BE2C (cell line): ENCODE data around the gene RAB22A.
"Not testable (repeated sequence)": the region's sequence is repeated elsewhere in the genome, so short reads cannot be mapped to it uniquely, and the experiment has no call there.

ENCODE experiments used
- DNase-seq: peaks from one replicate; pipeline ENCODE4 v3.0.0-alpha.2; 2020
- H3K27me3 ChIP-seq: fragments of 250-450 bp; sonication (Bioruptor Pico); 2 replicates; pipeline ENCODE4 v1.5.1; 2020; ENCODE audit warnings: mild to moderate bottlenecking
- H3K36me3 ChIP-seq: fragments of 250-450 bp; sonication (Bioruptor Pico); 2 replicates; pipeline ENCODE4 v1.5.1; 2020; ENCODE audit warnings: mild to moderate bottlenecking
- H3K4me1 ChIP-seq: fragments of 250-450 bp; sonication (Bioruptor Pico); 2 replicates; pipeline ENCODE4 v1.5.1; 2020
- H3K4me3 ChIP-seq: 2 replicates; pipeline ENCODE4 v1.5.1; 2011; ENCODE audit warnings: low read depth, low read length
- H3K9me3 ChIP-seq: fragments of 250-450 bp; sonication (Bioruptor Pico); 2 replicates; pipeline ENCODE4 v1.5.1; 2020
- TF ChIP-seq, protein P1 (sequence below): IDR thresholded peaks from 2 replicates; pipeline ENCODE4 v1.5.1; 2012; ENCODE audit warnings: mild to moderate bottlenecking, low read depth, low read length

RAB22A gene

DNA sequence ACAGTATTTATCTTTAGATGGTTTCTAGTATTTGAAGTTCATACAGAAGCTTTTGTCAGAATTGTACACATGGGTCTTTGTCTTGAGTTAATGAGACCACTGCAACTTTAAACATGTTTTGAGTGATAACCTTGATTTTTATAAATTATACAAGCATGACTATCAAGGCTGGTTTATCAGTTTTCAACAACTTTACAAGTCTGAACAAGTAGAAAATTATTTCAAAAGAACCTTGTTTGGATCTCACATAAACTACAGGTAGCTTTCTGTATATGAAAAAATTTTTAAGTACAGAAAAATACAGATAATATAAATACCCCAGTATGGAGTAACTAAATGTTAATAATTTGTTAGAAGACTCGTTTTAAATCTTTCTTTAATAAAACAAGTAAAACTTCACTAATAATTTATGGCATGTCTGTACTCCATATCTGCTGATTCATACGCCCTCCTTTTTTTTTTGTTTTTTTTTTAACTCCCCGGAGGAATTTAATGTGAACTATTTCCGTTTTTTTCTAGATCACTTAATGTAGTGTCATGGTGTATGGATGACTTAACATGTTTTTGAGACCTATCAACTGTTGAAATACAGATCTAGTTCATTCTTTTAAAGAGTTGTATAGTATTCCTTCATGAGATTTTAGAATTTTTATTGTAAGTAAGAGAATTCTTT lies 97.8 kb downstream of the RAB22A start:
- H3K9me3 ChIP-seq, result no peaks in the 10 kb centered on the region
- no peak overlapping the region for H3K4me3 ChIP-seq
- no peaks in the 10 kb centered on the region for H3K27me3 ChIP-seq
- DNase-seq, result no peak
- TF ChIP-seq, protein P1, sequence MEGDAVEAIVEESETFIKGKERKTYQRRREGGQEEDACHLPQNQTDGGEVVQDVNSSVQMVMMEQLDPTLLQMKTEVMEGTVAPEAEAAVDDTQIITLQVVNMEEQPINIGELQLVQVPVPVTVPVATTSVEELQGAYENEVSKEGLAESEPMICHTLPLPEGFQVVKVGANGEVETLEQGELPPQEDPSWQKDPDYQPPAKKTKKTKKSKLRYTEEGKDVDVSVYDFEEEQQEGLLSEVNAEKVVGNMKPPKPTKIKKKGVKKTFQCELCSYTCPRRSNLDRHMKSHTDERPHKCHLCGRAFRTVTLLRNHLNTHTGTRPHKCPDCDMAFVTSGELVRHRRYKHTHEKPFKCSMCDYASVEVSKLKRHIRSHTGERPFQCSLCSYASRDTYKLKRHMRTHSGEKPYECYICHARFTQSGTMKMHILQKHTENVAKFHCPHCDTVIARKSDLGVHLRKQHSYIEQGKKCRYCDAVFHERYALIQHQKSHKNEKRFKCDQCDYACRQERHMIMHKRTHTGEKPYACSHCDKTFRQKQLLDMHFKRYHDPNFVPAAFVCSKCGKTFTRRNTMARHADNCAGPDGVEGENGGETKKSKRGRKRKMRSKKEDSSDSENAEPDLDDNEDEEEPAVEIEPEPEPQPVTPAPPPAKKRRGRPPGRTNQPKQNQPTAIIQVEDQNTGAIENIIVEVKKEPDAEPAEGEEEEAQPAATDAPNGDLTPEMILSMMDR, result no peak
- peaks cover 3% of the 10 kb centered on the region; the same call in 1 of the 2 replicates for H3K4me1 ChIP-seq
- no peaks in the 10 kb centered on the region for H3K36me3 ChIP-seq

DNA sequence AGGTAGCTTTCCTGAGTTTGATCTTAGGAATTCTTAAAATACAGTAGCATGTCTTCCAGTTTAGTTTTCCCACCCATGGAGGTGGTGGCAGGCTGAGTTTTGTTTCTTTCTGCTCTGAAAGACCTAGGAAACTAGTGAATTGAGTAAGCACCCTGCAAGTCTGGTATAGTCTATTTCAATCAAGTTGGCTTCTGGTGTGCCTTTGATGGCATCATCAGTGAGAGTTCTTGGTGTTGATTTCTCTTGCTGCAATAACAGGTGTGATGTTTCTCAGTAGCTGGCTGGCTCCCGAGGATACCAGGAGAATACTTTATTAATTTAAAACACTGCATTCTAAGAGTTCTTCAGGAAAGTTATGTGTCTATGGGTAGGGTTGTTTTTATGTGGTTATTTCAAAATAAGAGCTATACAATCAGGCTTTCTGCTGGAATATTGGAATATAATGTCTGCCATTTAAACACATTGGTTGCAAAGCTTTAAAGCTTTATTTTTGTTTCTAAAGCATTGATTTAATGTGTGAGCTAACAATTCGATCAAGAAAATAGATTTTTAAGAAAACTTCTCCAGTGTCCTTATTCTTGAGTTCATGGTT lies 98.5 kb downstream of the RAB22A start:
- no peaks in the 10 kb centered on the region for H3K27me3 ChIP-seq
- H3K4me3 ChIP-seq, result no peak overlapping the region
- no peak for DNase-seq
- peaks cover 3% of the 10 kb centered on the region; the same call in 1 of the 2 replicates for H3K4me1 ChIP-seq
- TF ChIP-seq, protein P1, result no peak
- H3K9me3 ChIP-seq, result no peaks in the 10 kb centered on the region
- H3K36me3 ChIP-seq, result no peaks in the 10 kb centered on the region

DNA sequence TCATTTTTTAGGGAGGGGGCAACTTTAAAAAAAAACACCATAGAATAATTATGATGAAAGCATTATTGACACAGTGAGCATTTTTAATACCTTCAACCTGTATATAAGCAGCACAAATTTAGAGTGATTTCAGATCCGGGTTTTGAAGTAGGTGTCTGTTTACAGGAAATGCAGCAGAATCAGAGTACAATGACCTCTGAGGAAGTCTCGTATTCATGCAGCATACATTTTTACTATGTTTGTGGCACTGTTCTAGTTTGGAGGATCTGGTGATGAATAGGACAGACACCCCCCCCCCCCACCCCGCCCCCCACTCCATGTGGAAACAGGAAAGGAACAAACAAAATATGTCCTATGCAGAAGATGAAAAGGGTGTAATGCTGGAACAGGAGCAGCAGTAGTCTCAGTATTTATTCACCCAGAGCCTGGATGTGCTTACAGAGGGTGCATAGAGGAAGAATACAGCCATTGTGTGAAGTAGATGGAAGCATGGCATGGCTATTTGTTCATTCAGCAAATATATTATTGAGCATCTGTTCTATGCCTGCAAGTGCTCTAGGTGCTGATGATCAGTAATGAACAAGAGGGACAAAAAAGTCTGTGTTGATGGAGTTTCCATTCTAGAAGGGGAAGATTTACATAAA lies 99.2 kb downstream of the RAB22A start:
- TF ChIP-seq, protein P1, result no peak
- no peak for DNase-seq
- Histone ChIP-seq H3K4me3 (no peak overlapping the region), H3K27me3 (no peaks in the 10 kb centered on the region), H3K4me1 (no peaks in the 10 kb centered on the region; the same call in 1 of the 2 replicates), H3K36me3 (no peaks in the 10 kb centered on the region), H3K9me3 (no peaks in the 10 kb centered on the region)

DNA sequence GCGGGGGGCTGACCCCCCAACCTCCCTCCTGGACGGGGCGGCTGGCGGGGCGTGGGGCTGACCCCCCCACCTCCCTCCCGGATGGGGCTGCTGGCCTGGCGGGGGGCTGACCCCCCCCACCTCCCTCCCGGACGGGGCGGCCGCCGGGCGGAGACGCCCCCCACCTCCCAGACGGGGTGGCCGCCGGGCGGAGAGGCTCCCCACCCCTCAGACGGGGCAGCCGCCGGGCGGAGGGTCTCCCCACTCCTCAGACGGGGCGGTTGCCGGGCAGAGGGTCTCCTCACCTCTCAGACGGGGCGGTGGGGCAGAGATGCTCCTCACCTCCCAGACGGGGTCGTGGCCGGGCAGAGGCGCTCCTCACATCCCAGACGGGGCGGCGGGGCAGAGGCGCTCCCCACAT lies 104.7 kb downstream of the RAB22A start:
- not testable (repeated sequence) for H3K9me3 ChIP-seq, H3K27me3 ChIP-seq, H3K4me1 ChIP-seq, H3K4me3 ChIP-seq, DNase-seq
- H3K36me3 ChIP-seq, result peaks cover 13% of the 10 kb centered on the region

DNA sequence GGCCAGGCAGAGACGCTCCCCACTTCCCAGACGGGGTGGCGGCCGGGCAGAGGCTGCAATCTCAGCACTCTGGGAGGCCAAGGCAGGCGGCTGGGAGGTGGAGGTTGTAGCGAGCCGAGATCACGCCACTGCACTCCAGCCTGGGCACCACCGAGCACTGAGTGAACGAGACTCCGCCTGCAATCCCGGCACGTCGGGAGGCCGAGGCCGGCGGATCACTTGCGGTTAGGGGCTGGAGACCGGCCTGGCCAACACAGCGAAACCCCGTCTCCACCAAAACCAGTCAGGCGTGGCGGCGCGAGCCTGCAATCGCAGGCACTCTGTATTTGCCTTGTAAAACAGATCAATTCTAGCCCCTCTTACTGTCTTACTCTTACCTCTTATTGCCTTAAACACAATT lies 105.3 kb downstream of the RAB22A start:
- not testable (repeated sequence) for H3K4me1 ChIP-seq, H3K4me3 ChIP-seq, DNase-seq, H3K27me3 ChIP-seq, H3K9me3 ChIP-seq
- peaks cover 18% of the 10 kb centered on the region for H3K36me3 ChIP-seq

DNA sequence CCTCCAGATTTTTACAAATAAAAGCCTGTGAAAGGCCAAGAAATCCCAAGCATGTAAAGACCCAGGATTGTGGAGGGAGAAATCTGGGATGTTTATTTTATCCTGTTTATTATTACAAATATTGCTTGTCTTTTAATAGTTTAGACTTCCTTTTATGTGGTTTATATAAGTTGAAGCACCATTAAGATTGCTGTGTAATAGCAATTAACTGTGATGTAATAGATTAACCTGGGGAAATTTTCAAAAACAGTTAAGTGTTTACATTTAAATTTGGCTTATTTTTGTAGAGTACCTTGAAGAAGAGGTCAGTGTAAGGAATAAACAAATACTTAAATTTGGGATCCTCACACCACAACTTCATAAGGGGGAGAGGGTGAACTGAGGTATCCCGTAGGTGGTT lies 106.5 kb downstream of the RAB22A start:
- H3K9me3 ChIP-seq, result no peaks in the 10 kb centered on the region
- H3K36me3 ChIP-seq, result peaks cover 29% of the 10 kb centered on the region
- no peak for DNase-seq
- H3K4me1 ChIP-seq, result peaks cover 5% of the 10 kb centered on the region; the same call in 1 of the 2 replicates
- H3K27me3 ChIP-seq, result no peaks in the 10 kb centered on the region
- TF ChIP-seq, protein P1, result no peak
- no peak overlapping the region for H3K4me3 ChIP-seq

DNA sequence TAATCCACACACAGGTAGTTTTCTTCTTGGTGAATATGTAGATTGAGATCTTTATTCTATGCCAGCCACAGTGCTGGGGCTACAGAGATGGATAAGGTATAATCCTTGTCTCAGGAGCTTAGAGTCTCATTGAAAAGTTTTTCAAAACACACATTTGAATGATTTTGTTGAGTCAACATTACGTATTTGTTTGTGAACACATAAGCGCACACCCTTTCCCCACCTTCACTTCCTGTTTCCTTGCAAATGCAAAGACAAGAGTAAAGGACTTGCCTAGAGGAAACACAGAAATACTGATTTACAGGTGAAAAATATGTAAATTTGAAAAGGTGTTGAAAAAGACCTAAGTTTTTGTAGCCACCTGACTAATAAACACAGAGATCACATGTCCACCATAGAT lies 107.3 kb downstream of the RAB22A start:
- H3K27me3 ChIP-seq, result no peaks in the 10 kb centered on the region
- peaks cover 35% of the 10 kb centered on the region for H3K36me3 ChIP-seq

More for the DNA sequence above, 107.3 kb downstream of the RAB22A start:
- TF ChIP-seq, protein P1, result no peak
- Histone ChIP-seq H3K4me3 (no peak overlapping the region), H3K9me3 (no peaks in the 10 kb centered on the region), H3K4me1 (peaks cover 5% of the 10 kb centered on the region; the same call in 1 of the 2 replicates)
- no peak for DNase-seq
